WTC11 (cell line): Measurements from ENCODE around the gene SLC19A2.

Source experiments
- ATF1 ChIP-seq: sonication (generic); formaldehyde crosslinking; IDR thresholded peaks from 2 replicates; pipeline ENCODE4 v1.8.1; 2023; ENCODE audit warnings: mild to moderate bottlenecking, moderate library complexity, missing genetic modification reagents
- ATF2 ChIP-seq: sonication (generic); formaldehyde crosslinking; IDR thresholded peaks from 2 replicates; pipeline ENCODE4 v1.8.1; 2022; ENCODE audit warnings: low read depth, missing genetic modification reagents, borderline replicate concordance
- ATF3 ChIP-seq: sonication (generic); formaldehyde crosslinking; conservative IDR thresholded peaks from 2 replicates; pipeline ENCODE4 v1.8.1; 2022; ENCODE audit warnings: mild to moderate bottlenecking, missing genetic modification reagents
- CTCF ChIP-seq: fragments of 200-600 bp; IDR thresholded peaks from 2 replicates; pipeline ENCODE4 v1.8.0; 2022; ENCODE audit warnings: antibody characterized with exemption
- ESRRA ChIP-seq: sonication (generic); formaldehyde crosslinking; IDR thresholded peaks from 2 replicates; pipeline ENCODE4 v1.8.1; 2022; ENCODE audit warnings: mild to moderate bottlenecking, missing genetic modification reagents, borderline replicate concordance
- MAX ChIP-seq: sonication (generic); formaldehyde crosslinking; IDR thresholded peaks from 2 replicates; pipeline ENCODE4 v1.8.0; 2022; ENCODE audit warnings: mild to moderate bottlenecking, missing genetic modification reagents
- SP1 ChIP-seq: sonication (generic); formaldehyde crosslinking; conservative IDR thresholded peaks from 2 replicates; pipeline ENCODE4 v1.8.1; 2022; ENCODE audit warnings: missing genetic modification reagents
- USF2 ChIP-seq: sonication (generic); formaldehyde crosslinking; IDR thresholded peaks from 2 replicates; pipeline ENCODE4 v1.8.1; 2023; ENCODE audit warnings: mild to moderate bottlenecking, missing genetic modification reagents, moderate library complexity
- ZNF671 ChIP-seq: fragments of 250-450 bp; sonication (Bioruptor Pico); IDR thresholded peaks from 2 replicates; pipeline ENCODE4 v1.8.0; 2021; ENCODE audit warnings: mild to moderate bottlenecking

- TF ChIP-seq CTCF (no peak), SP1 (no peak), ZNF671 (CRISPR knock-in tag) (no peak), MAX (CRISPR knock-in tag) (no peak), ATF2 (CRISPR knock-in tag) (no peak), ATF1 (no peak), USF2 (no peak), ATF3 (CRISPR knock-in tag) (no peak), ESRRA (no peak)
Measured at GRCh38 chr1:169421309-169421708, 64.4 kb downstream of the SLC19A2 start.
